Right lobe of liver (tissue), 4 donors: ENCODE results near the gene SORL1-AS1.

ENCODE experiments used
- POLR2A ChIP-seq: fragments of 450-650 bp; IDR thresholded peaks from one replicate; pipeline ENCODE4 v1.6.1; 2017; ENCODE audit warnings: antibody characterized with exemption, mild to moderate bottlenecking
- TF ChIP-seq, protein P1 (sequence below), 4 donors: fragments of 200-600 bp in 3 of 4; fragments of 450-650 bp in 1 of 4; IDR thresholded peaks; one replicate each; pipeline versions ENCODE4 v1.5.1 to v1.8.0; 2016 to 2022; ENCODE audit warnings: antibody characterized with exemption in 4 of 4, mild to moderate bottlenecking in 2 of 4
- donor health status: DM: no; HTN: no; CAD: no.
- donor health status: DM: no; HTN: no; CAD: no.
- donor health status: DM: no; HTN: yes; CAD: no.

DNA sequence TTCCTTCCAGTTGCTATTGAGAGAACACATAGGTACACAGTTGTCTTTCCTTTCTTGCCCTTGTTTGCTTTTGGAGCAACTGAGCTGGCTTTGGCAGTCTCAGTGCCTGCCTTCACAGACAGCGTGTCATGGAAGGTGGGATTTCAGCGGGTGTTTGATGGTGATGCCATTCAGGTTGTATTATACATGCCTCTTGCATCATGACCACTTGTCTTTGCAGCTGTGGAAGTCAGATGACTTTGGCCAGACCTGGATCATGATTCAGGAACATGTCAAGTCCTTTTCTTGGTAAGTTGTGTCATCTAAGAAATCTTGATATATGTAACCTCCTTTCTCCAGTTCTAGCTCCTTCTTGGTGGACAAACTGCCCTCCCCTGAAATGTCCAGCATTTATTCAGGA is 37.1 kb upstream of the SORL1-AS1 start:
- TF ChIP-seq, protein P1, sequence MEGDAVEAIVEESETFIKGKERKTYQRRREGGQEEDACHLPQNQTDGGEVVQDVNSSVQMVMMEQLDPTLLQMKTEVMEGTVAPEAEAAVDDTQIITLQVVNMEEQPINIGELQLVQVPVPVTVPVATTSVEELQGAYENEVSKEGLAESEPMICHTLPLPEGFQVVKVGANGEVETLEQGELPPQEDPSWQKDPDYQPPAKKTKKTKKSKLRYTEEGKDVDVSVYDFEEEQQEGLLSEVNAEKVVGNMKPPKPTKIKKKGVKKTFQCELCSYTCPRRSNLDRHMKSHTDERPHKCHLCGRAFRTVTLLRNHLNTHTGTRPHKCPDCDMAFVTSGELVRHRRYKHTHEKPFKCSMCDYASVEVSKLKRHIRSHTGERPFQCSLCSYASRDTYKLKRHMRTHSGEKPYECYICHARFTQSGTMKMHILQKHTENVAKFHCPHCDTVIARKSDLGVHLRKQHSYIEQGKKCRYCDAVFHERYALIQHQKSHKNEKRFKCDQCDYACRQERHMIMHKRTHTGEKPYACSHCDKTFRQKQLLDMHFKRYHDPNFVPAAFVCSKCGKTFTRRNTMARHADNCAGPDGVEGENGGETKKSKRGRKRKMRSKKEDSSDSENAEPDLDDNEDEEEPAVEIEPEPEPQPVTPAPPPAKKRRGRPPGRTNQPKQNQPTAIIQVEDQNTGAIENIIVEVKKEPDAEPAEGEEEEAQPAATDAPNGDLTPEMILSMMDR (IDR thresholded peaks at IDR 0.05), result no peak
- TF ChIP-seq POLR2A, result no peak
